Thyroid gland (tissue), 4 donors: ENCODE results near the gene NBL1.

Source experiments
- CTCF ChIP-seq, 6 experiments: fragments of 200-600 bp in 3 of 6; fragments of 450-650 bp in 3 of 6; sonication (generic) in 3 of 6; IDR thresholded peaks; one replicate each; pipeline ENCODE4 v1.5.1; 2016 to 2019; ENCODE audit warnings: antibody characterized with exemption in 6 of 6, mild to moderate bottlenecking in 2 of 6, inconsistent platforms in 1 of 6, moderate library complexity in 1 of 6
- POLR2A ChIP-seq, 2 donors: fragments of 450-650 bp; IDR thresholded peaks; one replicate each; pipeline ENCODE4 v1.6.1; 2017; ENCODE audit warnings: antibody characterized with exemption in 2 of 2, mild to moderate bottlenecking in 2 of 2, moderate library complexity in 1 of 2

- TF ChIP-seq CTCF (IDR thresholded peaks at IDR 0.05) (no peak), POLR2A (IDR thresholded peaks at IDR 0.05) (no peak)
Measured at GRCh38 chr1:19654386-19654785, 10.3 kb downstream of the NBL1 start.
